ENCODE results near the gene TAF5.
"Not testable (repeated sequence)": the region's sequence is repeated elsewhere in the genome, so short reads cannot be mapped to it uniquely, and the experiment has no call there.

TAF5 gene

DNA sequence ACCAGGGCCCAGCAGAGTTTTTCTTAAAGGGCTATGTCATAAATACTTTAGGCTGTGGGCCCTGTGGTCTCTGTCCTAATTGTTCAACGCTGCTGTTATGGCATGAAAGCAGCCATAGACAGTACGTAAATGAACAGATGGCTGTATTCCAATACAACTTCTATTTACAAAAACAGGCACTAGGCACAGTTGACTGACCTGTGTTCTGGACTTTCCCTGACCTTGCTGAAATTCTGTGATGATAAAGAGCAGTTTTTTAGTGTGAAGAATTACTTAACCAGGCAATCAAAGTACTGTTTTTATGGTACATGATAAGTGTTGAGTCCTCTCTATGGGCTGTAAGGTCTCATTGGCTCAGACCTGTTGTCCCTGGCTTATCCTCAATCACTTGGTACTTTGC is 45.8 kb downstream of the TAF5 start:
- DNase-seq (ENCODE audit: low read depth in 2 of 2), result no peak

DNA sequence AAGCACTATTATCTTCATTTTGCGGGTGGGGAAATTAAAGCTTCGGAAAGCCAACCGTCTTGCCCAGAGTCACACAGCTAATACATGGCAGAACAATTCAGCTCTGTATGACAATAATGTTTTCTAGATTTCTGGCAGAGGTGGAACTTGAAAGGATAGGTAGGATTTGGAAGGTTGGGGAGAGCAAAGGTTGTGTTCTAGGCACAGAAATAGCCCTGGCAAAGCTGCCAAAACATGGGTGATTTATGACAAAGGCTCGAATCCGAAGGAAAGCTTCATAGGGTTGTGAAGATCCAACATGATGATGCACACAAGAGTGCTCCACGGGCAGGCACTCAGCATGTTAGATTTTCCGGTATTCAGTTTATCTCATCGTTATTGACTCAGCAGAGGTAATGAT is 47.8 kb downstream of the TAF5 start:
- no peak for DNase-seq (ENCODE audit: low read depth in 2 of 2)

GRCh38 chr10:103416436-103417147 is 48.8 kb downstream of the TAF5 start:
- peak; percentile 12 to 26 for DNase-seq (ENCODE audit: low read depth in 2 of 2)

- DNase-seq (ENCODE audit: low read depth in 2 of 2), result not testable (repeated sequence)
Measured at GRCh38 chr10:103417148-103417469, 49.3 kb downstream of the TAF5 start.

GRCh38 chr10:103417601-103418000 is 49.8 kb downstream of the TAF5 start:
- no peak for DNase-seq (ENCODE audit: low read depth in 2 of 2)

- DNase-seq (ENCODE audit: low read depth in 2 of 2), result no peak
Measured at GRCh38 chr10:103419101-103419500, 51.3 kb downstream of the TAF5 start.

GRCh38 chr10:103423748-103424147 is 56.0 kb downstream of the TAF5 start:
- DNase-seq (ENCODE audit: low read depth in 2 of 2), result no peak

- DNase-seq (ENCODE audit: low read depth in 2 of 2), result no peak
Measured at GRCh38 chr10:103427866-103428265, 60.1 kb downstream of the TAF5 start.

GRCh38 chr10:103428989-103429643 is 61.3 kb downstream of the TAF5 start:
- no peak for DNase-seq (ENCODE audit: low read depth in 2 of 2)

DNA sequence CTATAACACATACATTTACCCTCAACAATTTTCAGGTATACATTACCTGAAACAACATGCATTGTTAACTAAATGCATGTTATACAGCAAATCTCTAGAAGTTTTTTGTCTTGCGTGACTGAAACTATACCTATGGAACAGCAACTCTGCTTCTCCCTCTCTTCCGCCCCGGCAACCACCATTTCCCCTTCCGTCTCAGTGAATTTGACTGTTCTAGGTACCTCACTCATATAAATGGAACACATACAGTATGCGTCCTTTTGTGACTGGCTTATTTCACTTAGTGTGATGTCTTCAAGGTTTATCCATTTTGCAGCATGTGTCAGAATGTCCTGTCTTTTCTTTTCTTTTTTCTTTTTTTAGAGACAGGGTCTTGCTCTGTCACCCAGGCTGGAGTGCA is 61.9 kb downstream of the TAF5 start:
- DNase-seq (ENCODE audit: low read depth in 2 of 2), result no peak

GRCh38 chr10:103431902-103432301 is 64.1 kb downstream of the TAF5 start:
- no peak for DNase-seq (ENCODE audit: low read depth in 2 of 2)

GRCh38 chr10:103433858-103434257 is 66.1 kb downstream of the TAF5 start:
- no peak for DNase-seq (ENCODE audit: low read depth in 2 of 2)

All from fibroblast of skin of left biceps (primary cell).